HFF-Myc (cell line): ENCODE results near the gene PDC.
"Not testable (repeated sequence)": the region's sequence is repeated elsewhere in the genome, so short reads cannot be mapped to it uniquely, and the experiment has no call there.

Source experiments
- DNase-seq: peaks from one replicate; pipeline ENCODE4 v3.0.0-alpha.2; 2011; ENCODE audit warnings: low read depth; ENCODE audit errors: extremely low read depth
- H3K4me3 ChIP-seq: replicated peaks from 2 replicates; pipeline ENCODE4 v1.5.1; 2011; ENCODE audit warnings: low read depth, mild to moderate bottlenecking, control low read depth, low read length
- CTCF ChIP-seq: IDR thresholded peaks from 2 replicates; pipeline ENCODE4 v1.5.1; 2012; ENCODE audit warnings: mild to moderate bottlenecking, low read depth, low read length, control low read depth; ENCODE audit errors: missing control alignments

The PDC gene

GRCh38 chr1:186474208-186474607 lies 13.3 kb upstream of the PDC start:
- H3K4me3 ChIP-seq, result no peak overlapping the region
- no peak for TF ChIP-seq CTCF
- no peak for DNase-seq

GRCh38 chr1:186473047-186473446 lies 12.1 kb upstream of the PDC start:
- TF ChIP-seq CTCF, result no peak
- H3K4me3 ChIP-seq, result no peak overlapping the region
- no peak for DNase-seq

GRCh38 chr1:186465946-186466345 lies 5.0 kb upstream of the PDC start:
- DNase-seq, result no peak
- TF ChIP-seq CTCF, result no peak
- no peak overlapping the region for H3K4me3 ChIP-seq

GRCh38 chr1:186465491-186465890 lies 4.6 kb upstream of the PDC start:
- not testable (repeated sequence) for H3K4me3 ChIP-seq

GRCh38 chr1:186463926-186464325 lies 3.0 kb upstream of the PDC start:
- TF ChIP-seq CTCF, result no peak
- DNase-seq, result no peak
- H3K4me3 ChIP-seq, result no peak overlapping the region

More at GRCh38 chr1:186465491-186465890, 4.6 kb upstream of the PDC start:
- DNase-seq, result not testable (repeated sequence)

GRCh38 chr1:186463511-186463910 lies 2.6 kb upstream of the PDC start:
- no peak for DNase-seq
- H3K4me3 ChIP-seq, result no peak overlapping the region
- no peak for TF ChIP-seq CTCF

GRCh38 chr1:186459161-186459560 lies 1.8 kb downstream of the PDC start:
- DNase-seq, H3K4me3 ChIP-seq: not testable (repeated sequence)

- H3K4me3 ChIP-seq, result no peak overlapping the region
- DNase-seq, result no peak
- TF ChIP-seq CTCF, result no peak
Measured at GRCh38 chr1:186456729-186457255, 4.1 kb downstream of the PDC start.
